Measurements from ENCODE around the gene RLBP1. TPM values are rescaled to one million over a fixed set of nuclear protein-coding genes. Genes with fewer than 3 reads are reported as not detected.

The RLBP1 gene
- total and polyA plus RNA-seq, 9 of the 15 experiments (the other 6 are each of a cell fraction or from before 2014, with no cell fraction given), result 0.05 TPM; not detected in 8

DNA sequence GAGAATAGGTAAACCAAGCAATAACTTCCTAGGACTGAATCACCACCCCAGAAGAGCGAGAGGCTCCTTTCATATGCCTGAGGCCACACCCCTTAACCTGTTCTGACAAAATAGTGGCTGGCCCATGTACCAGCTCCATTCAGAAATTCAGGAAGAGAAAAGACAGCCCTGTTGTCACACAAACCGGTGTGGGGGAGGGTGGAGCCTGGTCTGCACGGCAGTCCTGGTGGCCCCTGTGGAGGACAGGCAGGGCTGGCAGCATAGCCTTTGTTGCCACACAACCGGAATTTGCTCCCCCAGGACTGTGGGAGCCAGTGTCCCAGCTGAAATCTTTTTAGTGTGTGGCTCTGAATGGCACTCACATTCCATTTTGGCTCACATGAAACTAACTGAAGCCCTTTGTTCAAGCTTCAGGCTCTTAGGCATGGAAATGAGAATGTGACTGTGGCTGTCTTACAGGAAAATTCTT is 23.8 kb downstream of the RLBP1 start (continued):
- TF ChIP-seq, protein P1, sequence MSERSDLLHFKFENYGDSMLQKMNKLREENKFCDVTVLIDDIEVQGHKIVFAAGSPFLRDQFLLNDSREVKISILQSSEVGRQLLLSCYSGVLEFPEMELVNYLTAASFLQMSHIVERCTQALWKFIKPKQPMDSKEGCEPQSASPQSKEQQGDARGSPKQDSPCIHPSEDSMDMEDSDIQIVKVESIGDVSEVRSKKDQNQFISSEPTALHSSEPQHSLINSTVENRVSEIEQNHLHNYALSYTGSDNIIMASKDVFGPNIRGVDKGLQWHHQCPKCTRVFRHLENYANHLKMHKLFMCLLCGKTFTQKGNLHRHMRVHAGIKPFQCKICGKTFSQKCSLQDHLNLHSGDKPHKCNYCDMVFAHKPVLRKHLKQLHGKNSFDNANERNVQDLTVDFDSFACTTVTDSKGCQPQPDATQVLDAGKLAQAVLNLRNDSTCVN (CRISPR knock-in tag; IDR thresholded peaks at IDR 0.05), result no peak
- TF ChIP-seq MAFG (tag; conservative IDR thresholded peaks at IDR 0.05) (no peak), SETDB1 (IDR thresholded peaks at IDR 0.05; ENCODE audit: low read length) (no peak), BRD4 (IDR thresholded peaks at IDR 0.05) (no peak), CCNT2 (IDR thresholded peaks at IDR 0.05; ENCODE audit: borderline replicate concordance, extremely low read depth, insufficient read length, low read depth, low read length) (no peak), HMG20A (CRISPR knock-in tag; conservative IDR thresholded peaks at IDR 0.05) (no peak)
- TF ChIP-seq, protein P2, sequence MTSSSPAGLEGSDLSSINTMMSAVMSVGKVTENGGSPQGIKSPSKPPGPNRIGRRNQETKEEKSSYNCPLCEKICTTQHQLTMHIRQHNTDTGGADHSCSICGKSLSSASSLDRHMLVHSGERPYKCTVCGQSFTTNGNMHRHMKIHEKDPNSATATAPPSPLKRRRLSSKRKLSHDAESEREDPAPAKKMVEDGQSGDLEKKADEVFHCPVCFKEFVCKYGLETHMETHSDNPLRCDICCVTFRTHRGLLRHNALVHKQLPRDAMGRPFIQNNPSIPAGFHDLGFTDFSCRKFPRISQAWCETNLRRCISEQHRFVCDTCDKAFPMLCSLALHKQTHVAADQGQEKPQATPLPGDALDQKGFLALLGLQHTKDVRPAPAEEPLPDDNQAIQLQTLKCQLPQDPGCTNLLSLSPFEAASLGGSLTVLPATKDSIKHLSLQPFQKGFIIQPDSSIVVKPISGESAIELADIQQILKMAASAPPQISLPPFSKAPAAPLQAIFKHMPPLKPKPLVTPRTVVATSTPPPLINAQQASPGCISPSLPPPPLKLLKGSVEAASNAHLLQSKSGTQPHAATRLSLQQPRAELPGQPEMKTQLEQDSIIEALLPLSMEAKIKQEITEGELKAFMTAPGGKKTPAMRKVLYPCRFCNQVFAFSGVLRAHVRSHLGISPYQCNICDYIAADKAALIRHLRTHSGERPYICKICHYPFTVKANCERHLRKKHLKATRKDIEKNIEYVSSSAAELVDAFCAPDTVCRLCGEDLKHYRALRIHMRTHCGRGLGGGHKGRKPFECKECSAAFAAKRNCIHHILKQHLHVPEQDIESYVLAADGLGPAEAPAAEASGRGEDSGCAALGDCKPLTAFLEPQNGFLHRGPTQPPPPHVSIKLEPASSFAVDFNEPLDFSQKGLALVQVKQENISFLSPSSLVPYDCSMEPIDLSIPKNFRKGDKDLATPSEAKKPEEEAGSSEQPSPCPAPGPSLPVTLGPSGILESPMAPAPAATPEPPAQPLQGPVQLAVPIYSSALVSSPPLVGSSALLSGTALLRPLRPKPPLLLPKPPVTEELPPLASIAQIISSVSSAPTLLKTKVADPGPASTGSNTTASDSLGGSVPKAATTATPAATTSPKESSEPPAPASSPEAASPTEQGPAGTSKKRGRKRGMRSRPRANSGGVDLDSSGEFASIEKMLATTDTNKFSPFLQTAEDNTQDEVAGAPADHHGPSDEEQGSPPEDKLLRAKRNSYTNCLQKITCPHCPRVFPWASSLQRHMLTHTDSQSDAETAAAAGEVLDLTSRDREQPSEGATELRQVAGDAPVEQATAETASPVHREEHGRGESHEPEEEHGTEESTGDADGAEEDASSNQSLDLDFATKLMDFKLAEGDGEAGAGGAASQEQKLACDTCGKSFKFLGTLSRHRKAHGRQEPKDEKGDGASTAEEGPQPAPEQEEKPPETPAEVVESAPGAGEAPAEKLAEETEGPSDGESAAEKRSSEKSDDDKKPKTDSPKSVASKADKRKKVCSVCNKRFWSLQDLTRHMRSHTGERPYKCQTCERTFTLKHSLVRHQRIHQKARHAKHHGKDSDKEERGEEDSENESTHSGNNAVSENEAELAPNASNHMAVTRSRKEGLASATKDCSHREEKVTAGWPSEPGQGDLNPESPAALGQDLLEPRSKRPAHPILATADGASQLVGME (CRISPR knock-in tag; IDR thresholded peaks at IDR 0.05), result no peak

Measured in K562 (cell line).